Stimulated activated CD8-positive, alpha-beta memory T cell treated with anti-CD3 and anti-CD28 coated beads, Interleukin-2, amount 100 ng/mL, for 48 hours (primary cell): ENCODE data around the gene DLGAP3.

Experiments
- DNase-seq, 2 donors: peaks; one replicate each; pipeline ENCODE4 v3.0.0-alpha.2; 2020; ENCODE audit warnings: low read depth in 2 of 2

DLGAP3 gene

GRCh38 chr1:34929853-34930701 is 627 bp upstream of the DLGAP3 start:
- DNase-seq = no peak

- no peak for DNase-seq
Measured at GRCh38 chr1:34928699-34929496, 552 bp downstream of the DLGAP3 start.

- no peak for DNase-seq
Measured at GRCh38 chr1:34928066-34928696, 1.3 kb downstream of the DLGAP3 start.

- no peak for DNase-seq
Measured at GRCh38 chr1:34927316-34927715, 2.1 kb downstream of the DLGAP3 start.

- no peak for DNase-seq
Measured at GRCh38 chr1:34926894-34927293, 2.6 kb downstream of the DLGAP3 start.

GRCh38 chr1:34926156-34926555 is 3.3 kb downstream of the DLGAP3 start:
- no peak for DNase-seq

GRCh38 chr1:34925730-34926129 is 3.7 kb downstream of the DLGAP3 start:
- no peak for DNase-seq

GRCh38 chr1:34924759-34925555 is 4.5 kb downstream of the DLGAP3 start:
- peak; percentile 37 to 52 for DNase-seq

- no peak for DNase-seq
Measured at GRCh38 chr1:34923490-34923889, 6.0 kb downstream of the DLGAP3 start.

GRCh38 chr1:34918977-34919561 is 10.4 kb downstream of the DLGAP3 start:
- DNase-seq = no peak

- no peak for DNase-seq
Measured at GRCh38 chr1:34918386-34918976, 11.0 kb downstream of the DLGAP3 start.

- no peak for DNase-seq
Measured at GRCh38 chr1:34917017-34917416, 12.4 kb downstream of the DLGAP3 start.

GRCh38 chr1:34916104-34916503 is 13.3 kb downstream of the DLGAP3 start:
- no peak for DNase-seq

GRCh38 chr1:34915521-34915920 is 13.9 kb downstream of the DLGAP3 start:
- DNase-seq = no peak

GRCh38 chr1:34914958-34915357 is 14.5 kb downstream of the DLGAP3 start:
- no peak for DNase-seq

GRCh38 chr1:34911465-34911864 is 18.0 kb downstream of the DLGAP3 start:
- DNase-seq = no peak

GRCh38 chr1:34910425-34910824 is 19.0 kb downstream of the DLGAP3 start:
- no peak for DNase-seq

- no peak for DNase-seq
Measured at GRCh38 chr1:34908369-34908768, 21.1 kb downstream of the DLGAP3 start.

GRCh38 chr1:34907487-34908090 is 21.9 kb downstream of the DLGAP3 start:
- DNase-seq = no peak

GRCh38 chr1:34906756-34907155 is 22.7 kb downstream of the DLGAP3 start:
- no peak for DNase-seq
